Fibroblast of mammary gland (primary cell): Measurements from ENCODE around the gene FAM229B.
"Not testable (repeated sequence)": the region's sequence is repeated elsewhere in the genome, so short reads cannot be mapped to it uniquely, and the experiment has no call there.

Experiments used
- DNase-seq: peaks from one replicate; pipeline ENCODE4 v3.0.0-alpha.2; 2010; ENCODE audit warnings: low read depth
- H3K4me3 ChIP-seq: 2 replicates; pipeline ENCODE4 v1.5.1; 2011; ENCODE audit warnings: low read depth, mild to moderate bottlenecking, low read length, moderate library complexity; ENCODE audit not compliant: control insufficient read depth
- CTCF ChIP-seq: conservative IDR thresholded peaks from 2 replicates; pipeline ENCODE4 v1.5.1; 2011; ENCODE audit warnings: low read depth, low read length, inconsistent platforms; ENCODE audit not compliant: control insufficient read depth, insufficient read depth

FAM229B gene

GRCh38 chr6:112049996-112050395 is 37.4 kb upstream of the FAM229B start:
- no peak for DNase-seq
- TF ChIP-seq CTCF: no peak
- H3K4me3 ChIP-seq: no peak overlapping the region

GRCh38 chr6:112050429-112050828 is 37.0 kb upstream of the FAM229B start:
- no peak for DNase-seq
- TF ChIP-seq CTCF: no peak
- H3K4me3 ChIP-seq: no peak overlapping the region

- not testable (repeated sequence) for DNase-seq, H3K4me3 ChIP-seq
Observed at GRCh38 chr6:112051251-112051740, 36.1 kb upstream of the FAM229B start.

GRCh38 chr6:112054001-112054400 is 33.4 kb upstream of the FAM229B start, which contains the start of gene CCN6:
CCN6 (plus strand) TSS chr6:112054104; CDS start chr6:112054358, 254 bp downstream.
- DNase-seq: no peak
- no peak within 1 kb of the TSS for H3K4me3 ChIP-seq

GRCh38 chr6:112054555-112055190 is 32.7 kb upstream of the FAM229B start:
- no peak overlapping the region for H3K4me3 ChIP-seq
- no peak for DNase-seq
- no peak for TF ChIP-seq CTCF

More at GRCh38 chr6:112054001-112054400, 33.4 kb upstream of the FAM229B start, which contains the start of gene CCN6:
- TF ChIP-seq CTCF: no peak

GRCh38 chr6:112058243-112059032 is 29.0 kb upstream of the FAM229B start:
- no peak for DNase-seq
- H3K4me3 ChIP-seq: no peak overlapping the region
- no peak for TF ChIP-seq CTCF

- peak; percentile 65 for DNase-seq
- TF ChIP-seq CTCF: no peak
- H3K4me3 ChIP-seq: no peak overlapping the region
Observed at GRCh38 chr6:112061605-112062004, 25.8 kb upstream of the FAM229B start.
